Measurements from ENCODE around the gene CD81. TPM values are rescaled to one million over a fixed set of nuclear protein-coding genes. Genes with fewer than 3 reads are reported as not detected.
A peak's percentile ranks its signal among the peaks of the same experiment; 100 is the strongest.

The CD81 gene
- total and polyA plus RNA-seq, 9 of the 15 experiments (the other 6 are each of a cell fraction or from before 2014, with no cell fraction given): 2.4 to 189 (median 61.7) TPM

DNA sequence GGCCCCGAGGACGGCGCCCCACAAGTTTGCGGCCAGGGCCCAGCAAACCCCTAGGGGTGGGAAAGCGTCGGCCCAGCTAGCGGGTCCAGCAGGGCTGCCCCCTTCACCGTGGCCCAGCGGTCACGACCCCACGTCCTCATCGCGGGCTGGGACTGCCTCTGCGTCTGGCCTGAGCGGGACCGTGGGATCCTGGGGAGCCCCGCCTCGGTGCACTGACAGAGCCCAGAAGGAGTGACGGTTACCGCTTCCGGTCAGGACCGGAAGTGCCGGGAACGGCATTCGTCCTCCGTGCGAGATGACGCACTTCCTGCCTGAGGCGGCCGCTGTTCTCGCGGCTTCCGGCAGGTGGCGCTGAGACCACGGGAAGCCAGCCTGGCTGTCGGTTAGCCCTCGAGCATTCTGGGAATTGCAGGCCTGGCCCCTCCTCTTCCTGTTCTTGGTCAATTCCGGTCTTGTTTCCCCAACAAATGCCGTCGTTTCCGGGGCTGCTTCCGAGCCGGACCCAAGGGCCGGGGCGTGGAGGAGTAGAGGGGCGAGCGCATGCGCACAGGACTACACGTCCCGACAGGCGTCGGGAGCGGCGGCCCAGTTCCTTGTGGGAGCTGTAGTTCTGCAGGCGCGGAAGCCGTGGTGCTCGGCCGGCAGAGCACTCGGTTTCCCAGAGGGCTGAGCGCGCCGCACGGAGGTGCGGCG lies 23.1 kb downstream of the CD81 start, which contains the start of gene TSSC4 (continued):
- TF ChIP-seq, protein P1, sequence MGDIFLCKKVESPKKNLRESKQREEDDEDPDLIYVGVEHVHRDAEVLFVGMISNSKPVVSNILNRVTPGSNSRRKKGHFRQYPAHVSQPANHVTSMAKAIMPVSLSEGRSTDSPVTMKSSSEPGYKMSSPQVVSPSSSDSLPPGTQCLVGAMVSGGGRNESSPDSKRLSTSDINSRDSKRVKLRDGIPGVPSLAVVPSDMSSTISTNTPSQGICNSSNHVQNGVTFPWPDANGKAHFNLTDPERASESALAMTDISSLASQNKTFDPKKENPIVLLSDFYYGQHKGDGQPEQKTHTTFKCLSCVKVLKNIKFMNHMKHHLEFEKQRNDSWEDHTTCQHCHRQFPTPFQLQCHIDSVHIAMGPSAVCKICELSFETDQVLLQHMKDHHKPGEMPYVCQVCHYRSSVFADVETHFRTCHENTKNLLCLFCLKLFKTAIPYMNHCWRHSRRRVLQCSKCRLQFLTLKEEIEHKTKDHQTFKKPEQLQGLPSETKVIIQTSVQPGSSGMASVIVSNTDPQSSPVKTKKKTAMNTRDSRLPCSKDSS (IDR thresholded peaks at IDR 0.05; ENCODE audit: low read depth, partially characterized antibody): no peak
- TF ChIP-seq NELFE (IDR thresholded peaks at IDR 0.05; ENCODE audit: insufficient read depth, insufficient read length) (no peak), ELF4 (CRISPR knock-in tag; IDR thresholded peaks at IDR 0.05) (0 out of 2 replicates have a peak, but pooled peaks have one; percentile 39), EP400 (IDR thresholded peaks at IDR 0.05) (peak; percentile 87), NBN (IDR thresholded peaks at IDR 0.05; ENCODE audit: low read depth) (peak; percentile 67; the same call in 1 of the 2 replicates), ZNF384 (IDR thresholded peaks at IDR 0.05; ENCODE audit: low read depth, low read length) (peak; percentile 42; the same call in 1 of the 2 replicates), MBD2 (IDR thresholded peaks at IDR 0.05; ENCODE audit: borderline replicate concordance, low read depth) (peak; percentile 85), FIP1L1 (IDR thresholded peaks at IDR 0.05; ENCODE audit: low read depth, low read length, poor library complexity, severe bottlenecking) (peak; percentile 86), BCL6 (CRISPR knock-in tag; IDR thresholded peaks at IDR 0.05) (no peak), SOX6 (IDR thresholded peaks at IDR 0.05) (peak; percentile 69), TEAD4 (IDR thresholded peaks at IDR 0.05; ENCODE audit: low read length) (peak; percentile 46), TEAD4 (CRISPR knock-in tag; IDR thresholded peaks at IDR 0.05; ENCODE audit: borderline replicate concordance) (no peak), OTX1 (CRISPR knock-in tag; IDR thresholded peaks at IDR 0.05) (peak; percentile 93), ZNF561 (CRISPR knock-in tag; conservative IDR thresholded peaks at IDR 0.05) (no peak), ZNF551 (CRISPR knock-in tag; IDR thresholded peaks at IDR 0.05) (no peak), JUND (IDR thresholded peaks at IDR 0.05; ENCODE audit: borderline replicate concordance, low read depth, low read length) (peak; percentile 84), JUND (tag; IDR thresholded peaks at IDR 0.05; ENCODE audit: borderline replicate concordance, low read depth, low read length) (peak; percentile 71; the same call in 1 of the 3 replicates), XRCC4 (IDR thresholded peaks at IDR 0.05; ENCODE audit: extremely low read depth, insufficient read depth, insufficient read length) (no peak), TRIM24 (IDR thresholded peaks at IDR 0.05) (peak in 1 of 2 experiments; percentile 94; a peak in 2 of 4 replicates), PTRF (tag; IDR thresholded peaks at IDR 0.05) (no peak), HIVEP1 (CRISPR knock-in tag; IDR thresholded peaks at IDR 0.05) (0 out of 2 replicates have a peak, but pooled peaks have one; percentile 19), ELF1 (tag; IDR thresholded peaks at IDR 0.05) (peak; percentile 99), NRF1 (conservative IDR thresholded peaks at IDR 0.05 in 1 of 2, IDR thresholded peaks at IDR 0.05 in 1 of 2) (peak; percentile 99 to 100), POLR2H (tag; IDR thresholded peaks at IDR 0.05; ENCODE audit: low read depth) (peak; percentile 88), ZNF146 (CRISPR knock-in tag; IDR thresholded peaks at IDR 0.05; ENCODE audit: unreplicated experiment) (no peak), RB1 (IDR thresholded peaks at IDR 0.05; ENCODE audit: low read depth) (peak; percentile 70)
- TF ChIP-seq, protein P2, sequence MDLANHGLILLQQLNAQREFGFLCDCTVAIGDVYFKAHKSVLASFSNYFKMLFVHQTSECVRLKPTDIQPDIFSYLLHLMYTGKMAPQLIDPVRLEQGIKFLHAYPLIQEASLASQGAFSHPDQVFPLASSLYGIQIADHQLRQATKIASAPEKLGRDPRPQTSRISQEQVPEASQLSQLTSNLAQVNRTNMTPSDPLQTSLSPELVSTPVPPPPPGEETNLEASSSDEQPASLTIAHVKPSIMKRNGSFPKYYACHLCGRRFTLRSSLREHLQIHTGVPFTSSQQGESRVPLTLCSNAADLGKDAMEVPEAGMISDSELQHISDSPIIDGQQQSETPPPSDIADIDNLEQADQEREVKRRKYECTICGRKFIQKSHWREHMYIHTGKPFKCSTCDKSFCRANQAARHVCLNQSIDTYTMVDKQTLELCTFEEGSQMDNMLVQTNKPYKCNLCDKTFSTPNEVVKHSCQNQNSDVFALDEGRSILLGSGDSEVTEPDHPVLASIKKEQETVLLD (IDR thresholded peaks at IDR 0.05): peak; percentile 98
- TF ChIP-seq, protein P3, sequence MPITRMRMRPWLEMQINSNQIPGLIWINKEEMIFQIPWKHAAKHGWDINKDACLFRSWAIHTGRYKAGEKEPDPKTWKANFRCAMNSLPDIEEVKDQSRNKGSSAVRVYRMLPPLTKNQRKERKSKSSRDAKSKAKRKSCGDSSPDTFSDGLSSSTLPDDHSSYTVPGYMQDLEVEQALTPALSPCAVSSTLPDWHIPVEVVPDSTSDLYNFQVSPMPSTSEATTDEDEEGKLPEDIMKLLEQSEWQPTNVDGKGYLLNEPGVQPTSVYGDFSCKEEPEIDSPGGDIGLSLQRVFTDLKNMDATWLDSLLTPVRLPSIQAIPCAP (CRISPR knock-in tag; IDR thresholded peaks at IDR 0.05; ENCODE audit: borderline replicate concordance): no peak; the same call in 1 of the 2 replicates
